ENCODE measurements around the gene VSIG8.

Gene VSIG8

GRCh38 chr1:159838715-159839114 lies 23.7 kb downstream of the VSIG8 start:
- H3K4me3 ChIP-seq (ENCODE audit: low read length), result no peak overlapping the region
- no peaks in the 10 kb centered on the region for H3K9me3 ChIP-seq (replicated peaks; ENCODE audit: low read length)
- no peaks in the 10 kb centered on the region for H3K4me1 ChIP-seq (ENCODE audit: control insufficient read depth, insufficient read depth, low read length)
- H3K9ac ChIP-seq (ENCODE audit: low read depth, low read length), result no peak overlapping the region
- no peak overlapping the region for H3K4me2 ChIP-seq (ENCODE audit: low read length)
- no peaks in the 10 kb centered on the region for H3K27me3 ChIP-seq (ENCODE audit: control insufficient read depth, insufficient read depth, low read length)
- no peaks in the 10 kb centered on the region for H3K36me3 ChIP-seq (ENCODE audit: insufficient read depth, low read length)

GRCh38 chr1:159835862-159836525 lies 26.5 kb downstream of the VSIG8 start:
- Histone ChIP-seq H3K36me3 (ENCODE audit: insufficient read depth, low read length) (no peaks in the 10 kb centered on the region), H3K4me2 (ENCODE audit: low read length) (no peak overlapping the region), H3K9ac (ENCODE audit: low read depth, low read length) (no peak overlapping the region), H3K9me3 (replicated peaks; ENCODE audit: low read length) (no peaks in the 10 kb centered on the region), H3K27me3 (ENCODE audit: control insufficient read depth, insufficient read depth, low read length) (no peaks in the 10 kb centered on the region), H3K4me1 (ENCODE audit: control insufficient read depth, insufficient read depth, low read length) (no peaks in the 10 kb centered on the region), H3K4me3 (ENCODE audit: low read length) (no peak overlapping the region)

GRCh38 chr1:159835356-159835755 lies 27.1 kb downstream of the VSIG8 start:
- H3K4me2 ChIP-seq (ENCODE audit: low read length), result no peak overlapping the region
- no peak overlapping the region for H3K9ac ChIP-seq (ENCODE audit: low read depth, low read length)
- no peaks in the 10 kb centered on the region for H3K36me3 ChIP-seq (ENCODE audit: insufficient read depth, low read length)
- H3K27me3 ChIP-seq (ENCODE audit: control insufficient read depth, insufficient read depth, low read length), result no peaks in the 10 kb centered on the region
- no peaks in the 10 kb centered on the region for H3K9me3 ChIP-seq (replicated peaks; ENCODE audit: low read length)
- H3K4me3 ChIP-seq (ENCODE audit: low read length), result no peak overlapping the region
- peaks cover 5% of the 10 kb centered on the region for H3K4me1 ChIP-seq (ENCODE audit: control insufficient read depth, insufficient read depth, low read length)

DNA sequence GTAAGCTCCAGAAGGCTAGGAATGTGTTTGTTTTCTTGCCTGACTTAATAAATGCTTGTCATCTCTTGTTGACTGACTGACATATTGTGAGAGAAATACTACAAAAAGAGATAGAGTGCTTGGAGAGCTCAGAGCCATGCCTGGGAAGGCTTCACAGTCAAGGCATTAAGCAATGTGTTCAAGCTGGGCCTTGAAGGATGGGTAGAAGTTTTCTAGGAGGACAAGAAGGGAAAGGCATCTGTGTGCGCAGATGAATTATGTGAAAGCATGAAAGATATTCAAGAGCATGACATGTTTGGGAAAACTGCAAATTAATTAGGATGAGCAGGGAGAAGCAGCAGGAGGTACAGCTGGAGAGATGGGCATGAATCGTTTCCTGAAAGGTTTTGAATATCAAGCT lies 30.1 kb downstream of the VSIG8 start:
- Histone ChIP-seq H3K9ac (ENCODE audit: low read depth, low read length) (no peak overlapping the region), H3K27me3 (ENCODE audit: control insufficient read depth, insufficient read depth, low read length) (no peaks in the 10 kb centered on the region), H3K36me3 (ENCODE audit: insufficient read depth, low read length) (no peaks in the 10 kb centered on the region), H3K9me3 (replicated peaks; ENCODE audit: low read length) (no peaks in the 10 kb centered on the region), H3K4me3 (ENCODE audit: low read length) (no peak overlapping the region), H3K4me2 (ENCODE audit: low read length) (no peak overlapping the region), H3K4me1 (ENCODE audit: control insufficient read depth, insufficient read depth, low read length) (peaks cover 12% of the 10 kb centered on the region)

- Histone ChIP-seq H3K27me3 (ENCODE audit: control insufficient read depth, insufficient read depth, low read length) (no peaks in the 10 kb centered on the region), H3K9me3 (replicated peaks; ENCODE audit: low read length) (no peaks in the 10 kb centered on the region), H3K4me1 (ENCODE audit: control insufficient read depth, insufficient read depth, low read length) (peaks cover 12% of the 10 kb centered on the region), H3K4me3 (ENCODE audit: low read length) (no peak overlapping the region), H3K4me2 (ENCODE audit: low read length) (no peak overlapping the region), H3K9ac (ENCODE audit: low read depth, low read length) (no peak overlapping the region), H3K36me3 (ENCODE audit: insufficient read depth, low read length) (no peaks in the 10 kb centered on the region)
Observed at GRCh38 chr1:159831412-159832141, 30.9 kb downstream of the VSIG8 start.

DNA sequence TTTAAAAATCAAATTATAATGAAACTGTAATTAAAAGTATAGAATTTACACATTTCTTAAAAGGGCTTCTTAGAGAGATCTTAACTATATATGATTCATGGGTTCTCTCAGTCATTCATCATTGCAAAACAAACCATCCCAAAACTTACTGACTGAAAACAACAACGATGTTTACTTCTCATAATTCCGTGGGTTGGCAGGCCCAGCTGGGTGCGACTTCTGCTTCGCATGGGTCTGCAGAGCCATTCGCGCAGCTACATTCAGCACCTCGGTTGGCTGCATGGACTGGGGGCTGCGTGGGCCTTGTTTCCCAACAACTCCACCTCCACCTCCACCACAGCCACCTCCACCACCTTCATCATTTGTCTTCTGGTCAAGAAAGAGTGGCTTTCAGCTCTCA lies 31.7 kb downstream of the VSIG8 start:
- Histone ChIP-seq H3K4me3 (ENCODE audit: low read length) (no peak overlapping the region), H3K27me3 (ENCODE audit: control insufficient read depth, insufficient read depth, low read length) (no peaks in the 10 kb centered on the region), H3K4me2 (ENCODE audit: low read length) (no peak overlapping the region), H3K4me1 (ENCODE audit: control insufficient read depth, insufficient read depth, low read length) (peaks cover 12% of the 10 kb centered on the region), H3K36me3 (ENCODE audit: insufficient read depth, low read length) (no peaks in the 10 kb centered on the region), H3K9me3 (replicated peaks; ENCODE audit: low read length) (no peaks in the 10 kb centered on the region), H3K9ac (ENCODE audit: low read depth, low read length) (no peak overlapping the region)

GRCh38 chr1:159829822-159830465 lies 32.5 kb downstream of the VSIG8 start:
- peaks cover 12% of the 10 kb centered on the region for H3K4me1 ChIP-seq (ENCODE audit: control insufficient read depth, insufficient read depth, low read length)
- H3K4me2 ChIP-seq (ENCODE audit: low read length), result peak overlapping the region; percentile 15
- no peaks in the 10 kb centered on the region for H3K36me3 ChIP-seq (ENCODE audit: insufficient read depth, low read length)
- H3K9ac ChIP-seq (ENCODE audit: low read depth, low read length), result no peak overlapping the region
- H3K4me3 ChIP-seq (ENCODE audit: low read length), result no peak overlapping the region
- H3K9me3 ChIP-seq (replicated peaks; ENCODE audit: low read length), result no peaks in the 10 kb centered on the region
- H3K27me3 ChIP-seq (ENCODE audit: control insufficient read depth, insufficient read depth, low read length), result peaks cover 3% of the 10 kb centered on the region

GRCh38 chr1:159829273-159829634 lies 33.2 kb downstream of the VSIG8 start:
- no peaks in the 10 kb centered on the region for H3K36me3 ChIP-seq (ENCODE audit: insufficient read depth, low read length)
- no peaks in the 10 kb centered on the region for H3K9me3 ChIP-seq (replicated peaks; ENCODE audit: low read length)
- no peak overlapping the region for H3K4me2 ChIP-seq (ENCODE audit: low read length)
- H3K9ac ChIP-seq (ENCODE audit: low read depth, low read length), result no peak overlapping the region
- H3K27me3 ChIP-seq (ENCODE audit: control insufficient read depth, insufficient read depth, low read length), result peaks cover 4% of the 10 kb centered on the region
- no peak overlapping the region for H3K4me3 ChIP-seq (ENCODE audit: low read length)
- peaks cover 12% of the 10 kb centered on the region for H3K4me1 ChIP-seq (ENCODE audit: control insufficient read depth, insufficient read depth, low read length)

- H3K9me3 ChIP-seq (replicated peaks; ENCODE audit: low read length), result no peaks in the 10 kb centered on the region
- H3K4me3 ChIP-seq (ENCODE audit: low read length), result no peak overlapping the region
- H3K36me3 ChIP-seq (ENCODE audit: insufficient read depth, low read length), result no peaks in the 10 kb centered on the region
- peaks cover 12% of the 10 kb centered on the region for H3K4me1 ChIP-seq (ENCODE audit: control insufficient read depth, insufficient read depth, low read length)
- peaks cover 7% of the 10 kb centered on the region for H3K27me3 ChIP-seq (ENCODE audit: control insufficient read depth, insufficient read depth, low read length)
- H3K9ac ChIP-seq (ENCODE audit: low read depth, low read length), result no peak overlapping the region
- no peak overlapping the region for H3K4me2 ChIP-seq (ENCODE audit: low read length)
Observed at GRCh38 chr1:159828581-159829272, 33.7 kb downstream of the VSIG8 start.

DNA sequence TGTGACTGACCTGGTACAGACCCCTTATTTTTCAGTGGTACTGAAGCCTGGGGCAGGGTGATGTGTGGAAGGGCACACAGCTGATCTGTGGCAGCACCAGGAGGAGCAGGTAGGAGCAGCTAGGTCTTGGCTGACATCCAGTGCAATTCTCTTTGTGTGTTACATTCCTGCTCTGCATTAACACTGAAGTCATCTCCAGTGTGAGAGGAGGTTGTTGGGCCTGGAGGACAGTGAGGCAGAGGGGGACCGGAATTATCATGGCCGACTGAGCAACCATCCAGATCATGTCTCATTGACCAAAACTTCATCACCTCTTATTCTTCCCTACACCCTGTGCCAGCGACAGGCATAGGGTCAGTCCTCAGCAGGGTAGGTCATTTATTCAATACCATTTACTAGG lies 34.3 kb downstream of the VSIG8 start:
- Histone ChIP-seq H3K4me1 (ENCODE audit: control insufficient read depth, insufficient read depth, low read length) (peaks cover 12% of the 10 kb centered on the region), H3K36me3 (ENCODE audit: insufficient read depth, low read length) (no peaks in the 10 kb centered on the region), H3K27me3 (ENCODE audit: control insufficient read depth, insufficient read depth, low read length) (peaks cover 12% of the 10 kb centered on the region), H3K4me3 (ENCODE audit: low read length) (no peak overlapping the region), H3K9ac (ENCODE audit: low read depth, low read length) (no peak overlapping the region), H3K9me3 (replicated peaks; ENCODE audit: low read length) (no peaks in the 10 kb centered on the region), H3K4me2 (ENCODE audit: low read length) (no peak overlapping the region)

DNA sequence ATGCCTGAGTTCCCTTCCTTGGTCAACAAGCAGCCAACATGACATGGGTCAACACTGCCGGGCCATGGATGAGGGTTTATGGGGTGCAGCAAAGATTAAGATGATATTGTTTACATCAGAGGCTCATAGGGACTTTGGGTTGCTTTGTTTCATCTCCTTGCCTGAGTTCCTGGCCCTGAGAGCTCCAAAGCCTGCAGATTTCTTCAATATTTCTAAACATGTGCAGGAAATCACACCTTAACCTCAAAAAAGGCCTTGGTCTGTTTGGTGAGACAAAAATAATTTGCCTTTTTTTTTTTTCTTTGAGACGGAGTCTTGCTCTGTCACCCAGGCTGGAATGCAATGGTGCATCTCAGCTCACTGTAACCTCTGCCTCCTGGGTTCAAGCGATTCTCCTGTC lies 34.9 kb downstream of the VSIG8 start:
- H3K36me3 ChIP-seq (ENCODE audit: insufficient read depth, low read length), result no peaks in the 10 kb centered on the region
- H3K4me1 ChIP-seq (ENCODE audit: control insufficient read depth, insufficient read depth, low read length), result peaks cover 12% of the 10 kb centered on the region
- no peak overlapping the region for H3K4me3 ChIP-seq (ENCODE audit: low read length)
- no peak overlapping the region for H3K9ac ChIP-seq (ENCODE audit: low read depth, low read length)
- no peak overlapping the region for H3K4me2 ChIP-seq (ENCODE audit: low read length)
- H3K9me3 ChIP-seq (replicated peaks; ENCODE audit: low read length), result no peaks in the 10 kb centered on the region
- H3K27me3 ChIP-seq (ENCODE audit: control insufficient read depth, insufficient read depth, low read length), result peaks cover 18% of the 10 kb centered on the region

Measured in skeletal muscle satellite cell (primary cell).